ENCODE data around the gene LRRC37A3. TPM values are rescaled to one million over a fixed set of nuclear protein-coding genes. Genes with fewer than 3 reads are reported as not detected.
"Not testable (repeated sequence)": the region's sequence is repeated elsewhere in the genome, so short reads cannot be mapped to it uniquely, and the experiment has no call there.

Gene LRRC37A3
- polyA plus RNA-seq, 1 donor = 9.2 TPM

DNA sequence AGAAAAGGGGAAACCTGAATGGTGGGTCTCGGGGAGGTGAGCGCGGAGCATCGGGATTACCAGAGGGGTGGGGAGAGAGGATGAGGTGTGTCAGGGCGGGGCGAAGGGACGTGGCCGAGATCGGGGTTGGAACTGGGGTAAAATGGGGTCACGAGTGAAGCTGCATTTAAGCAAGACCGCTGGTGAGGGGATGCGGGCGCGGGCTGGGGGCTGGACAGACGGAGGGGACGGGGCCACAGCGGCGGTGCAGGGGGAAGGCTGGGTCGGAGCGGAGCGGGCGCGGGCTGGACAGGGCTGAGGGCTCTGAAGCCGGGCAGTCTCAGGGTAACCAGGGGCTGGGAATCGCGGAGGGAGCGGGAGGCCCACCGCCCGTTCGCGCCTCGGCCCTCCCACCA lies 82.7 kb downstream of the LRRC37A3 start:
- Histone ChIP-seq H3K27ac (ENCODE audit: low read length) (peak overlapping the region; percentile 53), H3K4me3 (ENCODE audit: low read length) (peak overlapping the region; percentile 71)
- not testable (repeated sequence) for H3K27me3 ChIP-seq (ENCODE audit: control insufficient read depth, insufficient read depth, low read length); H3K36me3 ChIP-seq (ENCODE audit: control insufficient read depth, insufficient read depth, low read length); H3K4me1 ChIP-seq (ENCODE audit: control insufficient read depth, insufficient read depth, low read length); H3K9me3 ChIP-seq (ENCODE audit: control insufficient read depth, low read depth, low read length)
- DNase-seq = peak in 1 of 2 donors; percentile 34
- WGBS (ENCODE audit: insufficient coverage, low lambda C conversion rate) = no CpG with 5 or more reads among the region's 32 CpGs

DNA sequence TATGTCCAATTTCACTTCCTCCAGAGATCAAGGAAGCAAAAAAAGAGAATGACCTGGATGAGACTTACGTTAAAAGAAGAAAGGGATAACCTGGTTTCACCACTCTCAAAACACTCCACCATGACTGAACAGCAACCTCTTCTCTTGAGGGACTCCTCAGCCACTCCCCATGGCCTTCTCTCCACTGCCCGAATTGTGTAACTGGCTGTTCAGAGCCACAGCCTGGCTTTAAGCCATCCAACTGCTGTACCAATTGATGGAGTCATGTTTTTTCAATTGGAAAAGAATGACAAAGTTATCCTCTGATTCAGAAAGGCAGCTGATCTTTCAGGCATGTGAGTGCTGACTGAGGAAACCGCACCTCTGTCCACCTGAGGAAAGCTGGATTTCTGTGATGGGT lies 85.2 kb downstream of the LRRC37A3 start:
- WGBS (ENCODE audit: insufficient coverage, low lambda C conversion rate) = no CpG with 5 or more reads among the region's 3 CpGs
- not testable (repeated sequence) for H3K36me3 ChIP-seq (ENCODE audit: control insufficient read depth, insufficient read depth, low read length); H3K4me3 ChIP-seq (ENCODE audit: low read length); H3K27me3 ChIP-seq (ENCODE audit: control insufficient read depth, insufficient read depth, low read length); DNase-seq; H3K9me3 ChIP-seq (ENCODE audit: control insufficient read depth, low read depth, low read length); H3K27ac ChIP-seq (ENCODE audit: low read length)
- peaks cover 20% of the 10 kb centered on the region for H3K4me1 ChIP-seq (ENCODE audit: control insufficient read depth, insufficient read depth, low read length)

DNA sequence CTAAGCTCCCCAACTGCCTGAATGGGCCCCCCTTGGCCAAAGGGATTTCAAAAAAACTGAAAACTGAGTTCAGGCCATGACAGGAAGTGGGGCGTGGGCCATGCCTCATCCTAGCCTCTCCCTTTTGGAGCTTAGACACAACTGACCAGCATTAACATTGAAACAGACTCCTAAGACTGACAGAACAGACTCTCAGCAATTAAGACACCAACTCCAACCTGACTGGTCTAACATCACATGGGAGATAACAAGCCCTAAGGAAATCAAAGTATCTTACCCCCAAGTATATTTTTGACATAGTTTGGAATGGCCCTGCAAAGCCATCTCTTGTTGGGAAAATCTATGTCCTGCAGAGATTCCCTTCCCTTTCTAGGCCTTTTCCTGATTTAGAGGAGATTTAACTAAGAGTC lies 88.6 kb downstream of the LRRC37A3 start:
- no CpG with 5 or more reads among the region's 1 CpG for WGBS (ENCODE audit: insufficient coverage, low lambda C conversion rate)
- H3K9me3 ChIP-seq (ENCODE audit: control insufficient read depth, low read depth, low read length); H3K27me3 ChIP-seq (ENCODE audit: control insufficient read depth, insufficient read depth, low read length); H3K4me3 ChIP-seq (ENCODE audit: low read length); H3K36me3 ChIP-seq (ENCODE audit: control insufficient read depth, insufficient read depth, low read length): not testable (repeated sequence)
- peak in 1 of 2 donors; percentile 61 for DNase-seq
- Histone ChIP-seq H3K27ac (ENCODE audit: low read length) (peak overlapping the region; percentile 86), H3K4me1 (ENCODE audit: control insufficient read depth, insufficient read depth, low read length) (peaks cover 20% of the 10 kb centered on the region)

DNA sequence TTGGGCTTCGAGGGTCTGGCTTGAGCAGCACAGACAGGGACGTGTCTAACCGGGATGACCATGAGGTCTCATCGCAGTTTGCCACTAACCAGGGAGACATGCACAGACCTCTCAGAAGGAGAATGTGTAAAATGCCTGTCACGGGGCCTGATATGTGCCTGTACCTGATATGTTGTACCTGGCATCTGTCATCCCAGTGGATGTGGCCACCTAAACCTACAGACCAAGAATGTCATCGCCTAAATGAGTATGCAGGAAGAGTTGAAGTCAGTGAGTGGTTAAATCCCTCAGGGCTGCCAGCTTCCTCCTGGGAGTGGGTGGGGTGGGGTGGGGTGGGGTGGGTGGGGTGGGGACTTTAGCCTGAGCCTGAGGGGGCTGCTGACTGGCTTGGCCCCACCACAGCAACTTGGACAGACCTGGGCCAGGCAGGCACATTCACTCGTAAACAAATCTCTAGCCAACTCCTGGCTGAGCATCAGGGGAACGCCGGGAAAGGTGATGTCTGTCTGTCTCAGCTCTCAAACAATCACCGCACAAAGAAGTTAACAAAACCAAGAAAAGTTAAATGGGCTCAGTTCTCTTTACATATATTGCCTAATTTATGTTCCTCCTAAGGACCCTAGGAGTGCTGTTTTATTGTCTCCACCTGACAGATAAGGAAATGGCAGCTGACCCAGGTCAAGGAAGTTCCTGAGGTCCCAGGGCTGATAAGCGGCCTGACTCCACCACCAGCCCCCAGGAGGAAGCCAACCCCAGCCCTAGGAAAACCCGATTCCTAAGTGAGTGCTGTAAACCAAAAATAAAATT lies 89.3 kb downstream of the LRRC37A3 start:
- not testable (repeated sequence) for H3K27me3 ChIP-seq (ENCODE audit: control insufficient read depth, insufficient read depth, low read length); H3K9me3 ChIP-seq (ENCODE audit: control insufficient read depth, low read depth, low read length); H3K4me3 ChIP-seq (ENCODE audit: low read length); H3K36me3 ChIP-seq (ENCODE audit: control insufficient read depth, insufficient read depth, low read length)
- Histone ChIP-seq H3K27ac (ENCODE audit: low read length) (peak overlapping the region; percentile 86), H3K4me1 (ENCODE audit: control insufficient read depth, insufficient read depth, low read length) (peaks cover 20% of the 10 kb centered on the region)
- peak in 1 of 2 donors; percentile 51 for DNase-seq
- no CpG with 5 or more reads among the region's 12 CpGs for WGBS (ENCODE audit: insufficient coverage, low lambda C conversion rate)

DNA sequence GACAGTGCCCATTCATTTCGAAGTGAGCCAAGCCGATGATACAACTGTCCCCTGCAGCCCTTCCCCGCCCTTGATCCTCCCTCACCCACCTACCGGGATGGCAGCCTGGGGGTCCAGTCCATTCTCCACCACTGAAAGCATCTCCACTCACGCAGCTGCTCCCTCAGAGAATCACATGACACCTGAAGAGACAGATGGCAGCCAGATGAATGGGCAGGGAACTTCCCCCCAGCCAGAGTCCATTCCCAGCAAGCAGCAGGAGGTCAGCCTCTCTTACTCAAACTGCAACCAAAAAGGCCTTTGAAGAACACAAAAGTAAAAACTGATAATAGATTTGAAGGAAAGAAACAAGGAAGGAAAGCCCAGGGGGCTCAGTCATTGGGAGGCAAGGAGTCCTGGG lies 90.2 kb downstream of the LRRC37A3 start:
- not testable (repeated sequence) for H3K9me3 ChIP-seq (ENCODE audit: control insufficient read depth, low read depth, low read length); H3K27me3 ChIP-seq (ENCODE audit: control insufficient read depth, insufficient read depth, low read length); H3K36me3 ChIP-seq (ENCODE audit: control insufficient read depth, insufficient read depth, low read length); H3K4me3 ChIP-seq (ENCODE audit: low read length)
- DNase-seq = peak in 1 of 2 donors; percentile 38
- Histone ChIP-seq H3K27ac (ENCODE audit: low read length) (peak overlapping the region; percentile 86), H3K4me1 (ENCODE audit: control insufficient read depth, insufficient read depth, low read length) (peaks cover 20% of the 10 kb centered on the region)
- 80% methylated on average over 1 of the region's 5 CpGs for WGBS (ENCODE audit: insufficient coverage, low lambda C conversion rate)

DNA sequence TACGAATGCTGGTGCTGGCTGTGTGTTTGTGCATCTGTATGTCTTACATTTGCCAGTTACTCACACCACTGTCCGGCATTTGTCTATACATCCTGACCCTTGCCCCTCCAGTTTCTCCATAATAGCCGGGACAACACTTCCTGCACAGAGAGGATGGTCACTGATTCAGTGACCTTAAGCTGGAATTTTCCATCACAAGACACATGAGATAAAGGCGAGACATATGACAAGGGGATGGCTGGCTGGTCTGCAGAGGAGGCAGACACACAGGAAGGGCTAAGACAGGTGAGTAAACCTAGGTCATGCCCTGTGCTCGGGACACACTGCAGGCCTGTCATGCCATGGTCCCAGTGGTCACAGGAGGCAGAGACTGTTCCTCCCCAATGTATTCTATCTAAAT lies 100.4 kb downstream of the LRRC37A3 start:
- H3K4me1 ChIP-seq (ENCODE audit: control insufficient read depth, insufficient read depth, low read length); H3K4me3 ChIP-seq (ENCODE audit: low read length); H3K9me3 ChIP-seq (ENCODE audit: control insufficient read depth, low read depth, low read length); H3K27me3 ChIP-seq (ENCODE audit: control insufficient read depth, insufficient read depth, low read length): not testable (repeated sequence)
- H3K27ac ChIP-seq (ENCODE audit: low read length) = peak overlapping the region; percentile 80
- DNase-seq = peak in 1 of 2 donors; percentile 40
- 80% methylated on average over 1 of the region's 5 CpGs for WGBS (ENCODE audit: insufficient coverage, low lambda C conversion rate)
- H3K36me3 ChIP-seq (ENCODE audit: control insufficient read depth, insufficient read depth, low read length) = peaks cover 19% of the 10 kb centered on the region

DNA sequence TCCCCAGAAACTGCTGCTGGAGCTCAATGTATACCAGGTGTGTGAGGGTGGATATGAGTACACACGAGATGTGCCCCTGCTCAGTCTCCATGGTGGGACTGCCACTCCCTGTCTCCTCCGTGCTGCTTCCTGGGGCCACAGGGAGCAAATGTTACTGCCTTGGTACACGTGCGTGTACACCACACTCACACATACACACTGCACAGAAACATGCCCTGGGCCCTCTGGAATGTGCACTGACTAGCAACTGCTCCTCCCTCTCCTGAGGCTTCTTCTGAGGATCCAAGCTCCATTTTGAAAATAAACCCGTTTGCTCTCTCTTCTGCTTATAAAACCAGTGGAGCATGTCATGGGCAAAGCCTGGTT lies 103.5 kb downstream of the LRRC37A3 start:
- H3K27me3 ChIP-seq (ENCODE audit: control insufficient read depth, insufficient read depth, low read length); H3K36me3 ChIP-seq (ENCODE audit: control insufficient read depth, insufficient read depth, low read length); H3K4me3 ChIP-seq (ENCODE audit: low read length); H3K27ac ChIP-seq (ENCODE audit: low read length); H3K4me1 ChIP-seq (ENCODE audit: control insufficient read depth, insufficient read depth, low read length); H3K9me3 ChIP-seq (ENCODE audit: control insufficient read depth, low read depth, low read length); DNase-seq: not testable (repeated sequence)
- WGBS (ENCODE audit: insufficient coverage, low lambda C conversion rate) = no CpG with 5 or more reads among the region's 5 CpGs

DNA sequence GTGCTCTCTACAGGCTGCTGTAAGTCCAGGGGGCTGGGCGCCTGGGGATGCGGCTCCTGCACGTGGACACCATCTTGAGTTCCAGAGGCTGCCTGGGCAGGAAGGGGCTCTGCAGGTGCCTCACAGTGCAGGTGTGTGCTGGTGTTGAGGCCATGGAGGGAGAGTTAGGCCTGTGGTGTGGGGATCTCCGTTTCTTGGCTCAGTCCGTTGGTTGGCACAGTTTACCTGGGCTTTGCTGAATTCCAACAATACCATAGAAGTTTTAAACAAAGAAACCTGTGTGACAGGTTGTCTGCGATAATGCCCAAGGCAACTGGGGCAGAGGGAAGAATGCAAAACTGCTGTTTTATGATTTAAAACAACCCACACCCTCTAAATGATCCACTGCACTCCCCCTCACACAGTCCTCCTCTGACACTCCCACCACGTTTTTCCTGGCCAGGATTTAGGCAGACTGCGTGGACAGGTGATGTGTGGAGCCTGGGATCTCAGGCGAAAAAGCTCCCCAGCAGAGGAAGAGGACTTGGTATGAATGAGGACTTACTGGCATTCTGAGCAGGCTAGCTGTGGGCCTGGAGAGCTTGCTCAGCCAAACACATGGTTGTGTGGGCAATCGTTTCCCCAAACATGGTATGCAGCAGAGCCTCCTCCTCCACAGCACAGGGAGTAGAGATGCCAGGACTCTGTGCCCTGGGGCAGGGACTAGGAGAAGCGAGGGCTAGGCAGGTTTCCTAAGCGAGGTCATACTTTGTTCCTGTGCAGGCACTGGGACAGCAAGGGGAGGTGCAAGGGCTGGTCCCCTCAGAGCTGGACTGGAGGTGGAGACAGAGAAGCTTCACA lies 104.1 kb downstream of the LRRC37A3 start:
- no CpG with 5 or more reads among the region's 12 CpGs for WGBS (ENCODE audit: insufficient coverage, low lambda C conversion rate)
- not testable (repeated sequence) for H3K36me3 ChIP-seq (ENCODE audit: control insufficient read depth, insufficient read depth, low read length); H3K4me1 ChIP-seq (ENCODE audit: control insufficient read depth, insufficient read depth, low read length)

DNA sequence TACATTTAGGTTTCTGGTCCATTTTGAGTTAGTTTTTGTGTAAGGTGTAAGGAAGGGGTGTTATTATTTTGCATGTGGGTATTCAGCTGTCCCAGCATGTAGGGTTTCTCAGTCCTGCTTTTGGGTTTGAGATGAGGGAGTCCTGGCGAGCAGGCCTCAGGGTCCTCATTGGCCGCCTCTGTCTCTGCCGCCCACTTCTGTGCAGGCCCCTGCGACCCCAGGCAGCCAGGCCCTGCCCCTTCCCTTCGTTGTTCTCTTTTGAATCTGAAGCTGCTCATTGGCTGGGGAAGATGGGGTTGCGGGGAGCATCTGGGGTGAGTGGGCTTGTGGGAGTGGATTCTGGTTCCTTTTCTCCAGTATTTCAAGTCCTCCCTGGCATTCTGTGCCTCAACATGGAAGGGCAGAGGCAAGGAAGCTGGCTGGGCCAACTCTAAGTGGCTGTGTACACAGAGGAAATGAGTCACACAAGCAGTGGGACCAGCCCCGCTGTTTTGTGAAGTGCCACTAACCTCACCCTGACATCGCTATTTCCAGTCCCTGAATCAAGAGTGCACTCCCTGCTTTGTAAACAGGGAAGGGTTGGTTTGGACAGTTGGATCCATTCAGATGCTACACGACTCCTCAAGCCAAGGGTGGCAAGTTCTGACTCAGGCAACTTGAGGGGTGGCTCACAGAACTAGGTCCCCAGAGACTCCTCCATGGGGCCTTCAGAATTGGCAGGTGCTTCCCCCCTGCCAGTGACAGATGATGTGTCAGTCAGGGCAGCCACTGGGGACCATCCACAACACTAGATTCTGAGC lies 110.9 kb downstream of the LRRC37A3 start:
- not testable (repeated sequence) for H3K36me3 ChIP-seq (ENCODE audit: control insufficient read depth, insufficient read depth, low read length); H3K27ac ChIP-seq (ENCODE audit: low read length); H3K9me3 ChIP-seq (ENCODE audit: control insufficient read depth, low read depth, low read length); H3K4me3 ChIP-seq (ENCODE audit: low read length); H3K27me3 ChIP-seq (ENCODE audit: control insufficient read depth, insufficient read depth, low read length); H3K4me1 ChIP-seq (ENCODE audit: control insufficient read depth, insufficient read depth, low read length)
- DNase-seq = peak in 1 of 2 donors; percentile 26
- no CpG with 5 or more reads among the region's 9 CpGs for WGBS (ENCODE audit: insufficient coverage, low lambda C conversion rate)

More for the DNA sequence above, 104.1 kb downstream of the LRRC37A3 start:
- DNase-seq; H3K27me3 ChIP-seq (ENCODE audit: control insufficient read depth, insufficient read depth, low read length); H3K27ac ChIP-seq (ENCODE audit: low read length); H3K9me3 ChIP-seq (ENCODE audit: control insufficient read depth, low read depth, low read length); H3K4me3 ChIP-seq (ENCODE audit: low read length): not testable (repeated sequence)

All from large intestine (tissue), 3 donors.